Cerebellar cortex (tissue), 1 donor: ENCODE measurements around the gene TMCC3.
"Not testable (repeated sequence)": the region's sequence is repeated elsewhere in the genome, so short reads cannot be mapped to it uniquely, and the experiment has no call there.

ENCODE experiments used
- DNase-seq: peaks from one replicate; pipeline ENCODE4 v3.0.0-alpha.2; 2015; ENCODE audit warnings: low spot score

The TMCC3 gene

DNA sequence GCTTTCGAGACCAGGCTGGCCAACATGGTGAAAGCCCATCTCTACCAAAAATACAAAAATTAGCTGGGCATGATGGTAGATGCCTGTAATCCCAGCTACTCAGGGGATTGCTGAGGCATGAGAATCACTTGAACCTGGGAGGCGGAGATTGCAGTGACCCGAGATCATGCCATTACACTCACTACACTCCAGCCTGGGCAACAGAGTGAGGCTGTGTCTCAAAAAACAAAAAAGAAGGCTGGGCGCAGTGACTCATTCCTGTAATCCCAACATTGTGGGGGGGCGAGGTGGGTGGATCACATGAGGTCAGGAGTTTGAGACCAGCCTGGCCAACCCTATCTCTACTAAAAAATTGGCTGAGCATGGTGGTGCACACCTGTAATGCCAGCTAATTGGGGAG, 49.0 kb downstream of the TMCC3 start:
- DNase-seq, result not testable (repeated sequence)

DNA sequence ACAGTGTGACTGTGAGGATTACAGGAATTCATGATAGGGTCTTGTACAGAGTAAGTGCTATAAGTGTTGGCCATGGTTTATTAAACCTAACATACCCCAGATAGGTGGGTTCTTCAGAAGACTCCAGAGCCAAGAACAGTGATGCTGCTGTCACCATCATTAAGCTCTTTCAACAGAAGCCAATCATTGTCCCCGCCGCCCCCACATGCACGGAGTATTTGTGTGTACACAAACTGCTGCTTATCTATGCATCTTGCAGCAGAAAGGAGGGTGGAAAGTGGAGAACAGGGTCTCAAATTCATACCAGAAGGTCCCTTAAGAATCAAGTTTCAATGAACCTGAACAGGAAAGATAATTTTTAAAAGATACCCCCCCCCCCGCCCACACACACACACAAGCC, 51.2 kb downstream of the TMCC3 start:
- no peak for DNase-seq

GRCh38 chr12:94597268-94597667, 53.1 kb downstream of the TMCC3 start:
- no peak for DNase-seq

DNA sequence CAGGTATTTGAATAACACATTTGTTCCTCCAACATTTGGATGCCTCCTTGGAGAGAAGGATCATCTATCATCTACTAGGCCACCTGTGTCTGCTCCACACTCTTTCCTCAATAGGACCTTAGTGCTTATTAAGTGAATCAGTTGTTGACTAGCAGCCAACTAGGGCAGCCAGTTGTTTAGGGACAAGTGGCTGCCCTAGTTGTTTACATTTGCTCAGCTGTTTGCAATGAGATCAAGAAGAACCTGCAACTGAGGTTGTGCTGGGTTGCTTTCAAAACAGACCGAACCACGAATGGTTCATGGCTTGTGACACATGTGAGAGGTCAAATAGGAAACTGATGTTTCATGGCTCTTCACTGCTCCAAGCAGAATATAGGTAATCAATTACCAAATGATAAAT, 53.8 kb downstream of the TMCC3 start:
- DNase-seq, result no peak

GRCh38 chr12:94595152-94595551, 55.2 kb downstream of the TMCC3 start:
- no peak for DNase-seq

GRCh38 chr12:94594443-94594825, 55.9 kb downstream of the TMCC3 start:
- no peak for DNase-seq

- no peak for DNase-seq
Observed at GRCh38 chr12:94593822-94594442, 56.4 kb downstream of the TMCC3 start.

GRCh38 chr12:94592723-94593122, 57.6 kb downstream of the TMCC3 start:
- DNase-seq, result not testable (repeated sequence)

DNA sequence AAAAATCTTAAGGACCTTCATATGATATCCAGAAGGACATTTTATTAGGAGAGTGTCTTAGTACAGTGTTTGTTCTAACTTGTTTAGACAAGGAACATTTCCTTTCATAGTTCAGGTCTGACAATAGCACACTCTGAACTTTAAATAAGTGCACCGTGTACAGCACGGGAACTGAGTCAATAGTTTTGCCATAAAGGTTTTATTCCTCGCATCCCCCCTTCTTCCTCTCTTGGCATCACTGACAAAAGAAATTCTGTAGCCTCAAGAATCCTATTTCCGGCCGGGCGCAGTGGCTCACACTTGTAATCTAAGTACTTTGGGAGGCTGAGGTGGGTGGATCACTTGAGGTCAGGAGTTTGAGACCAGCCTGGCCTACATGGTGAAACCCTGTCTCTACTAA, 58.3 kb downstream of the TMCC3 start:
- DNase-seq, result no peak

DNA sequence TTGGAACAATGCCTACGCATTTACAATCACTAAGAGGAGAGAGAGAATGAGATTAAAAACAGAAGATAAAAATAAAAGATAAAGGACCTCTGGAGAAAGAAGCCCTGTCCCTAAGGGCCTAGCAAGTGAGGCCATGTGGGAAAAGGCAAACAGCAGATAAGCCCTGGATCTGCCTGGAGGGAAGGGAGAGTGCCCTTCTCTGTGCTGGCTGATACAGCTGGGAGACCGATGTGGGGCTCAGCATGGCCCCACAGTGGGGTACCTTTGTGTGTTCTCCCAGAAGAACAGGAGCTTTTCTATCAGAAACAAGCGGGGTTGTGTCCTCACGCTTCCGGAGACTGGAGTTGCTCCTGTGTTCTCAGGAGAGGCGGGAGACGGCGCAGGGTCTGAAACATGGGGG, 59.9 kb downstream of the TMCC3 start:
- DNase-seq, result no peak

DNA sequence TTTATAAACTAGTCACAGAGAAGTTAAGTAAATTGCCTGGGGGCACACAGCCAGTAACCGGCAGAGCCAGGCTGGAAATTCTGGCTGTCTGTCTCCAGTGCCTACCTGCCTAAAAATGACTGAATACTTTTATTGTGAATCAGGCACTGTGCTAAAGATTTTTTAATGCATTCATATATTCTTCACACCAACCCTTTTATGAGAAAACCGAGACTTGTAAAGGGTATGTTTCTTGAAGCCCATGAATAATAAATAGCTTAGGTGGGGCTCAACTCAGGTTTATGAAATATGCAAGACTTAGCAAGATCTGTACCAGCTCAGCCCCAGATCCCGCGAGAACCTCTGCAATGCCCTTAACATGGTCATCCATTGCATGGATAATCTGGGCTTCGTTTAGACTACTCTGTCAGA, 60.8 kb downstream of the TMCC3 start:
- DNase-seq, result no peak

DNA sequence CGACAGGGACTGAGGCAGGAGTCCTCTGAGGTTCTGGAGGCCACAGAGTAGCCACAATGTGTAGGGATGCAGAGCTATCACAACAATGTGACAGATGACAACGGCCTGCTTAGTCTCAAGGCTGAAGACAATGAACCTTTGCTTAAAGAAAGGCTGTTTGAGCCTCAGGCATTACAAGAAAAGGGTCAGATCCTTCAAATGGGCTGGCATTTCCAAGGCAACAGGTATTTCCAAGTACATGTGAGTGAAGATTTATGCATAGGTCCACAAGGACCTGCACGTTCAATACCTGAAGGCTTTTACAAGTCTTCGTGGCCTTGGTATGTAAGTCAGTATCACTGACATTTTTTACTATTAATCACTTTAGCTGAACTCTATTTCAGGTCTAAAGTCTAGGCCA, 62.0 kb downstream of the TMCC3 start:
- no peak for DNase-seq

DNA sequence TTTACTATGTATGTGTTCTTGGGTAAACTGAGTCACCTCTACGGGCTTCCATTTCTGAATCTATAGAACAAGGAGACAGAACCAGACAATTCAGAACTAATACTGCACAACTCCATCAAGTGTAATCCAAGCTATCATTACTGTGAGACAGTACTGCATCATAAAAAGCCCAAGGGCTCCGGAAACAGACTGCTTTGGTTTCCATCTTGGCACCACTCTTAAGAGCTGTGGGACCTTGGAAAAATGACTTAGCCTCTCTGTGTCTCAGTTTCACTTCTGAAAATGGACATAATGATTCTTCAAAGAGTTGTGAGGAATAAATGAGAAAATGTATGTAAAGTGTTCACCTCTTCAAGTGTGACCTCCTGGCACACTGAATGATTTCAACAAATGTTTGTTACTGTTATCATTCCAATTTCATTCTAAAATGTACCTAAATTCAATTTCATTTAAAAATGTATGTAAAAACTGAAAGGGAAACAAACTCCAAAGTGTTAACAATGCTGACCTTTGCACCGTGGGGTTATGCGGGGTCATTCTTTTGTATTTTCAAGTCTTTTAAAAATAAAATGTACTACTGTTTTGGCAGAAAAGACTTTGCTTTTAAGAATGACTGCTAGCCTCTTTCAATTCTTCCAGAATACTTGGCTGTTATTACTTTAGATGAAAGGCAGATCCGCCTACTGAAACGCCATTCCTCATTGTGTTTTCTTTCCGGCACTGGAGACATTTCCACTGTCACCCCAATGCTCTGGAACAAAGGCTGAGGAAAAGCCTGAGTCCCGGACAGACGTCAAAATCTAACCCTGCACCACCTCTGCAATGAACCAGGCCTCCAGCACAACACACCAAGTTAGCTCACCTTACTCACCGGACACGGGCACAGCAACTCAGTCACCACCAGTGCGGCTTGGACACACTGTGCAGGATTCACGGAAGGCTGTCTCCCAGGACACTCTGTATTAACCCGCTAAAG, 62.8 kb downstream of the TMCC3 start:
- no peak for DNase-seq

GRCh38 chr12:94586589-94587259, 63.6 kb downstream of the TMCC3 start:
- peak; percentile 8 for DNase-seq

- no peak for DNase-seq
Observed at GRCh38 chr12:94585626-94586025, 64.7 kb downstream of the TMCC3 start.

DNA sequence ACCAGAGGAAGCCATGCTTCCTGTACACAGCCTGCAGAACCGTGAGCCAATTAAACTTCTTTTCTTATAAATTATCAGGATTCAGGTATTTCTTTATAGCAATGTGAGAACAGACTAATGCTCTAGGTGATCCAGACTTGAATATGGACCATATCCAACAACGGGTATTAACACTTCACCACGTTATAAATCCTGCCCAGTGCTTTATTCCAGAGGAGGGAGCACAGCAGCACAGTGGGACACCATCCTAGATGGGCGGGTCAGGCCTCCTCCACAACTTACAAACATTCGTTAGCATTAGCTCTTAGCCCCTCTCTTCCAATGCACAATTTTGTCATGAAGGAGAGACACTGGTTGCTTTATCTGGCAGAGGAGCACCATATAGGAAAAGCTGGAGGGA, 66.0 kb downstream of the TMCC3 start:
- DNase-seq, result no peak

DNA sequence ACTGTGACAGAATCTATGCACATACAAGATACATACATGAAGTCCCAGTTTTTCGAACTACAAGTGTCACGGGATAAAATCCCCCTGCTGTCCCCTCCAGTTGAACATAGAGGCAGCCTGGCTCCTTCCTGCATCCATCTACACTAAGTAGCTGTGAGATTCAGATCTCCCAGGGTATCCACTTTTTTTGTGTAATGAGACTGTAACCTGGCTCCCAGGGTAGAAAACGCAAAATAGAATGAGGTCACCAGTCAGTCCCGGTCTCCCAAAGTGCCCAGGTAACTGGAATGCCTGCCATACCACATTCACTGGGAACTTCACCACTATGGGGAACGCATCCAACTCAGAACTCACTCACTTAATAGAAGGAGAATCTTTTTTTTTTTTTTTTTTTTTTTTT, 67.8 kb downstream of the TMCC3 start:
- DNase-seq, result no peak

DNA sequence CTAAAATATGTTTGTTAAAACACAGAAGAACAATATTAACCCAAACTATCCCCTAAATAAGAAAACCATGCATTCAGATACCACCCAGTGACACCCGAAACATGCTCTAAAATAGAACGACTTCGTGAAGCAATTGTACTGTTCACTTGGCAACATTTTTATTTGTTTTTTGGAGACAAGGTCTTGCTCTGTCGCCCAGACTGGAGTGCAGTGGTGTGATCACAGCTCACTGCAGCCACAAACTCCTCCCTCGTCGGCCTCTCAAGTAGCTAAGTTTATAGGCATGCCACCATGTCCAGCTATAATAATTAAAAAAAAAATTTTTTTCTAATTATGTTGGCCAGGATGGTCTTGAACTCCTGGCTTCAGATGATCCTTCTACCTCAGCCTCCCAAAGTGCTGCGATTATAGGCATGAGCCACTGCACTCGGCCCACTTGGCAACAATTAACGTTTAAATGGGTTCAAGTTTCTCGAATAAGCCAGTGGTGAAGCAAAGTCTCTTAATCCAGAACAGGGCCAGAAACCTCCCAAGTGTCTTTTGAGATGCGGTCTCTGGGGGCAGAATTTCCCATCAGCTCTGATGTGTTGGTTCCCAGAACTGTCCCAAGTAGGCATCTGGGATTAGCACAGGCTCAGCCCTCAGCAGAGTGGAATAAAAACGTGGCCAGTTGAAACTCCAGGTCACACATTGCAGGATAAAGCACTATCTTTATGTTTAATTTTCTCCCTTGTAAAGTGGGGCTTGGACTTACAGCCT, 74.5 kb downstream of the TMCC3 start:
- DNase-seq, result no peak

GRCh38 chr12:94575024-94575423, 75.3 kb downstream of the TMCC3 start:
- no peak for DNase-seq

GRCh38 chr12:94571556-94571955, 78.8 kb downstream of the TMCC3 start:
- DNase-seq, result no peak

DNA sequence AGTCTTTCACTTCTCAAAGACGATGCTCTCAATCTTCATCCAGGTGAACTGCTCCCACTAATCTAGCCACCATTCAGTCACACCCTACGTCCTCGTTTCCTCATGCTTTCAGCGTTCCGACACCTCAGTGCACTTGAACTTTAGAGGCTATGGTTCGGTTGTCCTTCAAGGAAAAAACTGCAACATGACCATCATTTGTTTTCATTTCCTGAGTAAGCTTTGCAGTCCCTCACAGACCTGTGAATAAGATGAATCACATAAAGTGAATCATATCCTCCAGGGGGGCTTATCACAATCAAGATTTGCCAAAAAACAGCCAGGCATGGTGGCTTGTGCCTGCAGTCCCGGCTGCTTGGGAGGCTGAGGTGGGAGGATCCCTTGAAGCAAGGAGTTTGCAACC, 80.2 kb downstream of the TMCC3 start:
- no peak for DNase-seq

DNA sequence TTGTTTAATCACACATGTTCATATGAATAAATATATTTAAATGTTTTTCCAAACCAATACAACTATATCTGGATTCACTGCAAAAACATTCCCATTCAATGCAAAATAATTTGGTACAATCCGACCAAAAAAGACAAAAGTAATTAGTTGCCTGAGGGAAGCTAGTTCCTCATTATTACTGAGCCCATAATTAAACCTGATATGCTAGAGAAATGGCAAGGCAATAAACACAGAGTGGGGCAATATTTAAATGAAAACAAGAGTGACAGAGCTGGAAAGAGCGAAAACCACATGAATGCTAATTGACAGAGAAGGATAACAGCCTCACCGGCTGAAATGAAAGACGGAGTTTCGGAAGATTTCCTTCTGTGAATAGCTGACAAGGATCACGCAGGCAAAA, 82.6 kb downstream of the TMCC3 start:
- no peak for DNase-seq
